Measurements from ENCODE around the gene TYROBP.

Gene TYROBP

GRCh38 chr19:35858311-35858710 lies 49.8 kb downstream of the TYROBP start:
- H3K4me1 ChIP-seq, result no peaks in the 10 kb centered on the region
- H3K27me3 ChIP-seq, result no peaks in the 10 kb centered on the region
- H3K36me3 ChIP-seq, result no peaks in the 10 kb centered on the region
- no peak for DNase-seq
- TF ChIP-seq CTCF (IDR thresholded peaks at IDR 0.05; ENCODE audit: low read depth, low read length), result no peak
- no peak overlapping the region for H3K4me3 ChIP-seq (ENCODE audit: low read depth, low read length)
- no peaks in the 10 kb centered on the region for H3K9me3 ChIP-seq

GRCh38 chr19:35856546-35857149 lies 51.4 kb downstream of the TYROBP start, which contains the start of gene KIRREL2:
TSS of gene KIRREL2 (plus strand) at chr19:35856911. CDS start at chr19:35857120, 209 bp downstream.
- no peak for TF ChIP-seq CTCF (IDR thresholded peaks at IDR 0.05; ENCODE audit: low read depth, low read length)
- peak within 1 kb of the TSS; percentile 75 for H3K4me3 ChIP-seq (ENCODE audit: low read depth, low read length)
- no peaks in the 10 kb centered on the region for H3K36me3 ChIP-seq
- no peaks in the 10 kb centered on the region for H3K4me1 ChIP-seq
- no peaks in the 10 kb centered on the region for H3K27me3 ChIP-seq
- DNase-seq, result peak; percentile 49
- no peaks in the 10 kb centered on the region for H3K9me3 ChIP-seq

Data from BE2C (cell line).